CD14-positive monocyte (primary cell): ENCODE data around the gene MCF2L. TPM values are rescaled to one million over a fixed set of nuclear protein-coding genes. Genes with fewer than 3 reads are reported as not detected.

Experiments
- DNase-seq, 3 donors: peaks; one replicate each; pipeline ENCODE4 v3.0.0-alpha.2; 2011 to 2022
- H2AFZ ChIP-seq: 2 replicates; pipeline ENCODE4 v1.6.0; 2012; ENCODE audit warnings: mild to moderate bottlenecking, low read depth, low read length, inconsistent platforms; ENCODE audit not compliant: insufficient read depth, poor library complexity, severe bottlenecking
- H3K27ac ChIP-seq, 2 donors: 1 replicate in 1 of 2; 2 replicates in 1 of 2; pipeline ENCODE4 v1.5.1; 2012 to 2013; ENCODE audit warnings: low read length in 2 of 2, control low read depth in 1 of 2, inconsistent platforms in 1 of 2, low read depth in 1 of 2, mild to moderate bottlenecking in 1 of 2
- H3K27me3 ChIP-seq, 2 donors: one replicate each; pipeline versions ENCODE4 v1.6.0 to v1.6.1; 2011 to 2013; ENCODE audit warnings: low read length in 2 of 2; ENCODE audit not compliant: control insufficient read depth in 2 of 2, insufficient read depth in 2 of 2
- H3K36me3 ChIP-seq, 2 donors: replicated peaks in 1 of 2; 1 replicate in 1 of 2; 2 replicates in 1 of 2; pipeline versions ENCODE4 v1.5.1 to v1.6.1; 2012 to 2013; ENCODE audit warnings: low read length in 2 of 2, control low read depth in 1 of 2, inconsistent platforms in 1 of 2, mild to moderate bottlenecking in 1 of 2; ENCODE audit not compliant: insufficient read depth in 2 of 2, control insufficient read depth in 1 of 2
- H3K4me1 ChIP-seq, 2 donors: 1 replicate in 1 of 2; 2 replicates in 1 of 2; pipeline versions ENCODE4 v1.5.1 to v1.6.1; 2012 to 2013; ENCODE audit warnings: low read length in 2 of 2, control low read depth in 1 of 2, inconsistent platforms in 1 of 2, mild to moderate bottlenecking in 1 of 2, moderate library complexity in 1 of 2; ENCODE audit not compliant: insufficient read depth in 2 of 2, control insufficient read depth in 1 of 2
- H3K4me2 ChIP-seq: replicated peaks from 2 replicates; pipeline ENCODE3; 2012; ENCODE audit warnings: low read length, moderate library complexity, mild to moderate bottlenecking; ENCODE audit not compliant: poor library complexity, severe bottlenecking; ENCODE audit errors: extremely low read depth
- H3K4me3 ChIP-seq, 3 experiments: fragments of 200-600 bp in 1 of 3; sonication (generic) in 1 of 3; replicated peaks in 1 of 3; 1 replicate in 2 of 3; 2 replicates in 1 of 3; pipeline ENCODE4 v1.5.1; 2011 to 2013; ENCODE audit warnings: low read length in 3 of 3, mild to moderate bottlenecking in 3 of 3, control low read depth in 2 of 3, low read depth in 2 of 3, inconsistent platforms in 1 of 3, moderate library complexity in 1 of 3
- H3K79me2 ChIP-seq: 2 replicates; pipeline ENCODE4 v1.6.0; 2012; ENCODE audit warnings: mild to moderate bottlenecking, control low read depth, inconsistent platforms, low read length, moderate library complexity; ENCODE audit not compliant: insufficient read depth
- H3K9ac ChIP-seq: 2 replicates; pipeline ENCODE4 v1.6.0; 2017; ENCODE audit warnings: low read length, mild to moderate bottlenecking; ENCODE audit not compliant: insufficient read depth, poor library complexity, severe bottlenecking
- H3K9me3 ChIP-seq, 2 donors: replicated peaks in 1 of 2; 1 replicate in 1 of 2; 2 replicates in 1 of 2; pipeline versions ENCODE4 v1.5.1 to v1.6.1; 2012 to 2013; ENCODE audit warnings: low read length in 2 of 2, control low read depth in 1 of 2; ENCODE audit not compliant: control insufficient read depth in 1 of 2, insufficient read depth in 1 of 2
- H4K20me1 ChIP-seq: 2 replicates; pipeline ENCODE4 v1.6.0; 2012; ENCODE audit warnings: mild to moderate bottlenecking, low read length, control low read depth, moderate library complexity; ENCODE audit not compliant: insufficient read depth
- H3K27ac Mint-ChIP-seq, 7 donors: one replicate each; pipeline ENCODE4 v1.8.0; 2020; ENCODE audit warnings: mild to moderate bottlenecking in 7 of 7, mixed read lengths in 7 of 7, moderate library complexity in 6 of 7, inconsistent platforms in 2 of 7
- H3K27me3 Mint-ChIP-seq, 3 donors: one replicate each; pipeline ENCODE4 v1.8.0; 2021 to 2022; ENCODE audit warnings: low read depth in 3 of 3, mild to moderate bottlenecking in 3 of 3, mixed read lengths in 3 of 3, moderate library complexity in 3 of 3, inconsistent platforms in 1 of 3
- H3K36me3 Mint-ChIP-seq, 2 donors: one replicate each; pipeline ENCODE4 v1.8.0; 2020; ENCODE audit warnings: mixed read lengths in 2 of 2, inconsistent platforms in 1 of 2, mild to moderate bottlenecking in 1 of 2
- H3K4me1 Mint-ChIP-seq: one replicate; pipeline ENCODE4 v1.8.0; 2020; ENCODE audit warnings: mild to moderate bottlenecking, mixed read lengths
- H3K4me3 Mint-ChIP-seq, 2 donors: one replicate each; pipeline ENCODE4 v1.8.0; 2020; ENCODE audit warnings: mild to moderate bottlenecking in 2 of 2, mixed read lengths in 2 of 2, moderate library complexity in 1 of 2
- H3K9me3 Mint-ChIP-seq, 7 donors: one replicate each; pipeline ENCODE4 v1.8.0; 2020 to 2022; ENCODE audit warnings: mixed read lengths in 7 of 7, mild to moderate bottlenecking in 6 of 7, moderate library complexity in 6 of 7, inconsistent platforms in 2 of 7
- WGBS: methylation state at CpG from one replicate; pipeline ENCODE4 v1.1.5; 2013; ENCODE audit warnings: missing lambda C conversion rate; ENCODE audit not compliant: insufficient coverage; 5-methylcytosine and 5-hydroxymethylcytosine counted together
- intact Hi-C, 2 donors: fragments of 100-400 bp; cut with micrococcal nuclease; formaldehyde crosslinking; loops; one replicate each; pipeline versions ENCODE4 v1.15.0 to v1.15.1; 2023
- polyA plus RNA-seq, 3 donors: library from polyadenylated mRNA; depleted of rRNA in 1 of 3; unstranded in 2 of 3; stranded (reverse) in 1 of 3; fragments of 300-500 nt in 2 of 3; fragments of >200 nt in 1 of 3; fragmentation: Illumina TruSeq in 2 of 3; gene quantifications; 1 replicate in 2 of 3; 2 replicates in 1 of 3; pipeline ENCODE4 v1.2.3, GENCODE V29; 2012 to 2021
- TF ChIP-seq, protein P1 (sequence below): fragments of 200-600 bp; IDR thresholded peaks from one replicate; pipeline ENCODE4 v1.8.0; 2022; ENCODE audit warnings: antibody characterized with exemption, mild to moderate bottlenecking

MCF2L gene
- polyA plus RNA-seq, 3 donors: not detected

GRCh38 chr13:113121183-113121927, 152.3 kb downstream of the MCF2L start:
- H3K4me3 Mint-ChIP-seq: no peak overlapping the region
- H3K9me3 Mint-ChIP-seq: peaks cover 0 to 1% (median 0%) of the 10 kb centered on the region in 7 donors
- Histone ChIP-seq H3K79me2 (no peaks in the 10 kb centered on the region), H3K4me1 (no peaks in the 10 kb centered on the region), H3K4me3 (no peak overlapping the region), H3K36me3 (no peaks in the 10 kb centered on the region), H3K27ac (no peak overlapping the region), H3K27me3 (no peaks in the 10 kb centered on the region), H3K4me2 (no peak overlapping the region), H3K9me3 (no peaks in the 10 kb centered on the region), H2AFZ (no peak overlapping the region), H3K9ac (no peak overlapping the region), H4K20me1 (no peaks in the 10 kb centered on the region)
- peak overlapping the region in 1 of 7 donors; percentile 39 for H3K27ac Mint-ChIP-seq
- WGBS: 90% methylated on average over 22 of the region's 24 CpGs
- no peak for DNase-seq
- H3K27me3 Mint-ChIP-seq: peaks cover 3 to 7% (median 5%) of the 10 kb centered on the region in 3 donors
- TF ChIP-seq, protein P1, sequence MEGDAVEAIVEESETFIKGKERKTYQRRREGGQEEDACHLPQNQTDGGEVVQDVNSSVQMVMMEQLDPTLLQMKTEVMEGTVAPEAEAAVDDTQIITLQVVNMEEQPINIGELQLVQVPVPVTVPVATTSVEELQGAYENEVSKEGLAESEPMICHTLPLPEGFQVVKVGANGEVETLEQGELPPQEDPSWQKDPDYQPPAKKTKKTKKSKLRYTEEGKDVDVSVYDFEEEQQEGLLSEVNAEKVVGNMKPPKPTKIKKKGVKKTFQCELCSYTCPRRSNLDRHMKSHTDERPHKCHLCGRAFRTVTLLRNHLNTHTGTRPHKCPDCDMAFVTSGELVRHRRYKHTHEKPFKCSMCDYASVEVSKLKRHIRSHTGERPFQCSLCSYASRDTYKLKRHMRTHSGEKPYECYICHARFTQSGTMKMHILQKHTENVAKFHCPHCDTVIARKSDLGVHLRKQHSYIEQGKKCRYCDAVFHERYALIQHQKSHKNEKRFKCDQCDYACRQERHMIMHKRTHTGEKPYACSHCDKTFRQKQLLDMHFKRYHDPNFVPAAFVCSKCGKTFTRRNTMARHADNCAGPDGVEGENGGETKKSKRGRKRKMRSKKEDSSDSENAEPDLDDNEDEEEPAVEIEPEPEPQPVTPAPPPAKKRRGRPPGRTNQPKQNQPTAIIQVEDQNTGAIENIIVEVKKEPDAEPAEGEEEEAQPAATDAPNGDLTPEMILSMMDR: no peak
- no peaks in the 10 kb centered on the region for H3K4me1 Mint-ChIP-seq
- intact Hi-C loops: no loop called here
- no peaks in the 10 kb centered on the region for H3K36me3 Mint-ChIP-seq

- Histone ChIP-seq H3K4me3 (no peak overlapping the region), H3K9me3 (no peaks in the 10 kb centered on the region), H3K36me3 (no peaks in the 10 kb centered on the region), H3K4me2 (no peak overlapping the region), H3K27me3 (no peaks in the 10 kb centered on the region), H3K79me2 (no peaks in the 10 kb centered on the region), H2AFZ (no peak overlapping the region), H3K4me1 (no peaks in the 10 kb centered on the region), H3K9ac (no peak overlapping the region), H3K27ac (no peak overlapping the region), H4K20me1 (no peaks in the 10 kb centered on the region)
- 95% methylated on average over 11 of the region's 16 CpGs for WGBS
- H3K27ac Mint-ChIP-seq: no peak overlapping the region
- intact Hi-C loops: no loop called here
- peaks cover 7 to 9% (median 8%) of the 10 kb centered on the region in 3 donors for H3K27me3 Mint-ChIP-seq
- no peak for DNase-seq
- H3K4me3 Mint-ChIP-seq: no peak overlapping the region
- H3K4me1 Mint-ChIP-seq: no peaks in the 10 kb centered on the region
- H3K9me3 Mint-ChIP-seq: peaks cover 0 to 1% (median 0%) of the 10 kb centered on the region in 7 donors
- TF ChIP-seq, protein P1: no peak
- no peaks in the 10 kb centered on the region for H3K36me3 Mint-ChIP-seq
Measured at GRCh38 chr13:113121928-113122471, 153.0 kb downstream of the MCF2L start.
